ENCODE results near the gene ST6GAL2.

ST6GAL2 gene

DNA sequence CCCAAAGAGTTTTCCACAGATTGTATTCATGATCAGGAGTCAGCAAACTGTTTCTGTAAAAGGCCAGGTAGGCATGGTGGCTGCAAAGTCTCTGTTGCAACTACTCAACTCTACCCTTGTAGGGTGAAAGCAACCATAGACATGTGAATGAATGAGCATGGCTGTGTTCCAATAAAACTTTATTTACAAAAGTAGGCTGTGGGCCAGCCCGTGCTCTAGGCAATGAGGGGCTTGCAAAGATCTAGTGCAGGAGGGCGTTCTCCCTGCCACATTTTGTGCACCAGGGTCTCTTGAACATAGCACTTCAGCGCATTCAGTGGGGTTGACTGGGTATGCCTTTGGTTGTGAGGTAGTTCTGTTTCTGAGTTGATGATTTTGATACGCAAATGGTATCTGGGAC is 85.8 kb downstream of the ST6GAL2 start:
- no peak overlapping the region for H3K27ac ChIP-seq
- ChIA-PET POLR2A (ENCODE audit: low non-redundant PET) (no interaction called here), CTCF (no interaction called here)
- TF ChIP-seq CTCF (conservative IDR thresholded peaks at IDR 0.05; ENCODE audit: low read depth): no peak
- DNase-seq (ENCODE audit: low spot score): no peak

GRCh38 chr2:106798826-106799552 is 87.0 kb downstream of the ST6GAL2 start:
- POLR2A ChIA-PET (ENCODE audit: low non-redundant PET): no interaction called here
- TF ChIP-seq CTCF (conservative IDR thresholded peaks at IDR 0.05; ENCODE audit: low read depth): no peak
- CTCF ChIA-PET: no interaction called here
- no peak for DNase-seq (ENCODE audit: low spot score)
- H3K27ac ChIP-seq: no peak overlapping the region

DNA sequence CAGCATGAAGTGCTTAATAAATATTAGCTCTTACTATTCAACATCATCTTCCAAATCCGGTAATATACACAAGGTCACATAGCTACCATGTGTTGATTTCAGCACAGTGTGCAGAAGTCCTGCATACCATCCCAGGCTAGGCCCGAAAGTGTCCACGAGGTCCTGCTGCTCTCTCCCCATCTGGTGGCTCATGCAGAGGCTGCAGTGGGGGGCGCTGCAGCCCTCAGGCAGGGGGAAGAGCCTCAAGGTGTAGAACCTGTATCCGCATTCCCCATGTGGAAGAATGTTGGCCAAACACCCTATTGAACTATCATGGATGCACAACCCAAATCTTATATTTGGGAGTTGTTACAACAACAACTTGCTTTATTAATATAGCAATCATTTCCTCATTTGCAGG is 88.5 kb downstream of the ST6GAL2 start:
- DNase-seq (ENCODE audit: low spot score): no peak
- CTCF ChIA-PET: no interaction called here
- TF ChIP-seq CTCF (conservative IDR thresholded peaks at IDR 0.05; ENCODE audit: low read depth): no peak
- H3K27ac ChIP-seq: no peak overlapping the region
- POLR2A ChIA-PET (ENCODE audit: low non-redundant PET): no interaction called here

GRCh38 chr2:106792671-106793070 is 93.3 kb downstream of the ST6GAL2 start:
- POLR2A ChIA-PET (ENCODE audit: low non-redundant PET): no interaction called here
- no peak for DNase-seq (ENCODE audit: low spot score)
- CTCF ChIA-PET: no interaction called here
- no peak overlapping the region for H3K27ac ChIP-seq
- TF ChIP-seq CTCF (conservative IDR thresholded peaks at IDR 0.05; ENCODE audit: low read depth): no peak

DNA sequence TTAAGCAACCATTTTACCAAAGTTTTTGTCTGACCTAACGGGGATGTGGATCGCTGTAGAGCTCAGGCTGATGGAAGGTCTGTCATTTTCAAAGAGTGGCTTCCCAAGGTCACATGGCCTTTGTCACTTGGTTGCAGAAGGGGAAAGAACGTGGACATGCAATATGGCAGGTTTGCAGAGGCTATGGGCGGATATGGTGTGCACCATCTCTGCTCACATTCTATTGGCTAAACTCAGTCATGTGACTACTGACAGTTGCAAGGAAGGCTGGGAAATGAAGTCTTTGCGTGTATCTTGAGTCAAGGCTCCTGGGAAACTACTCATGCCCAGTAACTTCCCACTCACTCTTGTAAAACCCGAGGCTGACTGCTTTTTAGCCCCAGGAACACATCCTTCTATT is 96.8 kb downstream of the ST6GAL2 start:
- DNase-seq (ENCODE audit: low spot score): no peak
- TF ChIP-seq CTCF (conservative IDR thresholded peaks at IDR 0.05; ENCODE audit: low read depth): no peak
- ChIA-PET POLR2A (ENCODE audit: low non-redundant PET) (no interaction called here), CTCF (no interaction called here)
- H3K27ac ChIP-seq: no peak overlapping the region

DNA sequence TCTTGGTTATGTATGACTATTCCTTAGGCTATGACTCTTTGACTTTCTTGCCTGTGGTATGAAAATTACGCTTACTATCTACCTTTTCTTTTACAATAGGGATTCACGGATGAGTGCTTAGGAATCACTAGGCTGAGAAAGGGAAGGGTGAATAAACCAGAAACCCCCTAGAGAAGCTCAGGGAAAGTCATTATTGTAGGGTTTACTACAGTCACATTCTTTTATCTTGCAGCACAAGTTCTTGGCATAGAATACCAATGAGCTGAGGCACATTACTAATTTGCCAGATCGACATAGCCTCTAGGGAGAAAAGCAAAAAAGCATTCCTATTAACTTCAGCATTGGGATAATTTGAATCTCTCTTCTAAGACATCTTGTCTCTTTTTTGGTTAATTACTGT is 103.3 kb downstream of the ST6GAL2 start:
- TF ChIP-seq CTCF (conservative IDR thresholded peaks at IDR 0.05; ENCODE audit: low read depth): no peak
- no peak for DNase-seq (ENCODE audit: low spot score)
- CTCF ChIA-PET: no interaction called here
- POLR2A ChIA-PET (ENCODE audit: low non-redundant PET): no interaction called here
- H3K27ac ChIP-seq: no peak overlapping the region
